ENCODE data around the gene PDE4D. TPM values are rescaled to one million over a fixed set of nuclear protein-coding genes. Genes with fewer than 3 reads are reported as not detected.

The PDE4D gene
- total RNA-seq, 4 donors from 2014 or later, result 35.0 to 121 (median 63.4) TPM

- Histone ChIP-seq H3K27me3 (no peaks in the 10 kb centered on the region), H3K4me3 (no peak overlapping the region), H3K9me3 (no peaks in the 10 kb centered on the region), H3K4me1 (peaks cover 0 to 51% (median 13%) of the 10 kb centered on the region in 3 donors), H3K36me3 (no peaks in the 10 kb centered on the region), H3K27ac (peak overlapping the region; percentile 9 to 67 (median 53))
- no peak for TF ChIP-seq EP300 (IDR thresholded peaks at IDR 0.05)
- no peak for TF ChIP-seq POLR2A (IDR thresholded peaks at IDR 0.05)
- TF ChIP-seq POLR2AphosphoS5 (IDR thresholded peaks at IDR 0.05), result no peak
- no peak for TF ChIP-seq CTCF (IDR thresholded peaks at IDR 0.05)
- ATAC-seq, result no peak
- 78 to 83% methylated on average over 5 of the region's 5 CpGs for WGBS, 2 donors (ENCODE audit: low coverage in 1 of 2)
Observed at GRCh38 chr5:59204114-59204897, 689.2 kb downstream of the PDE4D start.

GRCh38 chr5:59199868-59200267, 693.7 kb downstream of the PDE4D start:
- Histone ChIP-seq H3K36me3 (no peaks in the 10 kb centered on the region), H3K27ac (no peak overlapping the region), H3K4me3 (no peak overlapping the region), H3K4me1 (peaks cover 0 to 27% (median under 1%) of the 10 kb centered on the region in 3 donors), H3K9me3 (no peaks in the 10 kb centered on the region), H3K27me3 (no peaks in the 10 kb centered on the region)
- no peak for ATAC-seq
- 72 to 76% methylated on average over 7 of the region's 7 CpGs for WGBS, 2 donors (ENCODE audit: low coverage in 1 of 2)
- TF ChIP-seq POLR2AphosphoS5 (IDR thresholded peaks at IDR 0.05), result peak; percentile 73
- TF ChIP-seq EP300 (IDR thresholded peaks at IDR 0.05), result no peak

GRCh38 chr5:59198832-59199231, 694.7 kb downstream of the PDE4D start:
- Histone ChIP-seq H3K36me3 (no peaks in the 10 kb centered on the region), H3K27ac (no peak overlapping the region), H3K27me3 (no peaks in the 10 kb centered on the region), H3K9me3 (no peaks in the 10 kb centered on the region), H3K4me1 (peaks cover 0 to 23% (median under 1%) of the 10 kb centered on the region in 3 donors), H3K4me3 (no peak overlapping the region)
- WGBS, 2 donors (ENCODE audit: low coverage in 1 of 2), result 56 to 79% methylated on average over 1 of the region's 1 CpG
- no peak for ATAC-seq
- TF ChIP-seq EP300 (IDR thresholded peaks at IDR 0.05), result no peak
- TF ChIP-seq CTCF (IDR thresholded peaks at IDR 0.05), result no peak

GRCh38 chr5:59198365-59198764, 695.2 kb downstream of the PDE4D start:
- 85% methylated on average over 2 of the region's 2 CpGs; no CpG with 5 or more reads in 1 of the 2 donors for WGBS, 2 donors (ENCODE audit: low coverage in 1 of 2)
- no peaks in the 10 kb centered on the region for H3K9me3 ChIP-seq
- no peaks in the 10 kb centered on the region for H3K36me3 ChIP-seq
- no peak for TF ChIP-seq POLR2AphosphoS5 (IDR thresholded peaks at IDR 0.05)
- no peak for TF ChIP-seq EP300 (IDR thresholded peaks at IDR 0.05)
- no peak for TF ChIP-seq POLR2A (IDR thresholded peaks at IDR 0.05)
- no peak for TF ChIP-seq CTCF (IDR thresholded peaks at IDR 0.05)
- peaks cover 0 to 27% (median 3%) of the 10 kb centered on the region in 3 donors for H3K4me1 ChIP-seq
- no peak for ATAC-seq
- H3K27ac ChIP-seq, result peak overlapping the region in 2 of 4 donors; percentile 21 to 47
- no peaks in the 10 kb centered on the region for H3K27me3 ChIP-seq
- H3K4me3 ChIP-seq, result no peak overlapping the region

- no peak for TF ChIP-seq EP300 (IDR thresholded peaks at IDR 0.05)
- H3K4me3 ChIP-seq, result no peak overlapping the region
- H3K36me3 ChIP-seq, result no peaks in the 10 kb centered on the region
- peak overlapping the region in 1 of 4 donors; percentile 21 for H3K27ac ChIP-seq
- no peak for ATAC-seq
- WGBS, 2 donors (ENCODE audit: low coverage in 1 of 2), result 57 to 74% methylated on average over 3 to 4 of the region's 4 CpGs
- no peaks in the 10 kb centered on the region for H3K27me3 ChIP-seq
- H3K4me1 ChIP-seq, result peaks cover 0 to 27% (median 3%) of the 10 kb centered on the region in 3 donors
- no peaks in the 10 kb centered on the region for H3K9me3 ChIP-seq
Observed at GRCh38 chr5:59197911-59198310, 695.6 kb downstream of the PDE4D start.
